Vagina (tissue), 2 donors: ENCODE results near the gene RAB5B.
A peak's percentile ranks its signal among the peaks of the same experiment; 100 is the strongest.

Experiments used
- POLR2A ChIP-seq, 2 donors: fragments of 450-650 bp; IDR thresholded peaks; one replicate each; pipeline ENCODE4 v1.6.1; 2017; ENCODE audit warnings: antibody characterized with exemption in 2 of 2, mild to moderate bottlenecking in 2 of 2, moderate library complexity in 2 of 2
- POLR2AphosphoS5 ChIP-seq, 2 donors: sonication (generic); formaldehyde crosslinking; IDR thresholded peaks; one replicate each; pipeline ENCODE4 v1.9.0; 2017; ENCODE audit warnings: antibody characterized with exemption in 2 of 2, mild to moderate bottlenecking in 2 of 2, low read depth in 1 of 2; ENCODE audit not compliant: insufficient read depth in 1 of 2
- TF ChIP-seq, protein P1 (sequence below), 3 experiments: fragments of 450-650 bp in 2 of 3; fragments of 200-600 bp in 1 of 3; sonication (generic) in 1 of 3; IDR thresholded peaks; one replicate each; pipeline ENCODE4 v1.5.1; 2017 to 2019; ENCODE audit warnings: antibody characterized with exemption in 3 of 3, mild to moderate bottlenecking in 2 of 3, moderate library complexity in 2 of 3

DNA sequence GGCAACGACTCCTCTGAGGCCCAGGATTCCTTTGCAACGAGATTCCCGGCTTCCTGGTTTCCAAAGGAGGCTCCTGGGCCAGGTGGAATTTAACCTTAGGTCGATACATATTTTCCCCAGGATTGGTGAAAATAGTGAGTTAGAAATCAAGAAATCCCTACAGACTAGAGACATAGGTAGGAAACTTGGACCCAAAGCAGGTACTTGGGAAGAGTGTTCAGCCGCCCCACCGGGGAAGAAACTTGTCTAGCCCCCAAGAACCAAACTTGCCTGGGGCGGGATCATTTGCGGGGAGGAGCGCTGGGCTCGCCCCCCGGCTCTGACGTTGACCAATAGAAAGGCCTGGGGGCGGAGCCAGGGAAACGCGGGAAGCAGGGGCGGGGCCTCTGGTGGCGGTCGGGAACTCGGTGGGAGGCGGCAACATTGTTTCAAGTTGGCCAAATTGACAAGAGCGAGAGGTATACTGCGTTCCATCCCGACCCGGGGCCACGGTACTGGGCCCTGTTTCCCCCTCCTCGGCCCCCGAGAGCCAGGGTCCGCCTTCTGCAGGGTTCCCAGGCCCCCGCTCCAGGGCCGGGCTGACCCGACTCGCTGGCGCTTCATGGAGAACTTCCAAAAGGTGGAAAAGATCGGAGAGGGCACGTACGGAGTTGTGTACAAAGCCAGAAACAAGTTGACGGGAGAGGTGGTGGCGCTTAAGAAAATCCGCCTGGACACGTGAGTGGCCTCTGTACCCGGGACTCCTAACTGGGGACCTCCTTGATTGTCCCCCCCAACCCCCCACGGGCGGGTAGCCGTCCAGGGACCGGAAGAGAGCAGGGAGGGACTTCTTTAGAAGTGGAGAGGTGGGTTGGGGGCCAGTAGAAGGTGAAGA lies 7.2 kb upstream of the RAB5B start, which contains the start of gene CDK2:
- TF ChIP-seq, protein P1, sequence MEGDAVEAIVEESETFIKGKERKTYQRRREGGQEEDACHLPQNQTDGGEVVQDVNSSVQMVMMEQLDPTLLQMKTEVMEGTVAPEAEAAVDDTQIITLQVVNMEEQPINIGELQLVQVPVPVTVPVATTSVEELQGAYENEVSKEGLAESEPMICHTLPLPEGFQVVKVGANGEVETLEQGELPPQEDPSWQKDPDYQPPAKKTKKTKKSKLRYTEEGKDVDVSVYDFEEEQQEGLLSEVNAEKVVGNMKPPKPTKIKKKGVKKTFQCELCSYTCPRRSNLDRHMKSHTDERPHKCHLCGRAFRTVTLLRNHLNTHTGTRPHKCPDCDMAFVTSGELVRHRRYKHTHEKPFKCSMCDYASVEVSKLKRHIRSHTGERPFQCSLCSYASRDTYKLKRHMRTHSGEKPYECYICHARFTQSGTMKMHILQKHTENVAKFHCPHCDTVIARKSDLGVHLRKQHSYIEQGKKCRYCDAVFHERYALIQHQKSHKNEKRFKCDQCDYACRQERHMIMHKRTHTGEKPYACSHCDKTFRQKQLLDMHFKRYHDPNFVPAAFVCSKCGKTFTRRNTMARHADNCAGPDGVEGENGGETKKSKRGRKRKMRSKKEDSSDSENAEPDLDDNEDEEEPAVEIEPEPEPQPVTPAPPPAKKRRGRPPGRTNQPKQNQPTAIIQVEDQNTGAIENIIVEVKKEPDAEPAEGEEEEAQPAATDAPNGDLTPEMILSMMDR (IDR thresholded peaks at IDR 0.05) = no peak
- TF ChIP-seq POLR2A (IDR thresholded peaks at IDR 0.05) = peak; percentile 65 to 67
- TF ChIP-seq POLR2AphosphoS5 (IDR thresholded peaks at IDR 0.05; ENCODE audit: insufficient read depth in 1 of 2, low read depth in 1 of 2) = peak; percentile 84 to 98
